Renal cortical epithelial cell (primary cell): ENCODE data around the gene GPX1. TPM values are rescaled to one million over a fixed set of nuclear protein-coding genes. Genes with fewer than 3 reads are reported as not detected.
"Not testable (repeated sequence)": the region's sequence is repeated elsewhere in the genome, so short reads cannot be mapped to it uniquely, and the experiment has no call there.

Source experiments
- DNase-seq: peaks from one replicate; pipeline ENCODE4 v3.0.0-alpha.2; 2011; ENCODE audit warnings: low read depth
- total RNA-seq: library from RNA; depleted of rRNA; stranded (reverse); fragments of >200 nt; gene quantifications from 2 replicates; pipeline ENCODE4 v1.2.3, GENCODE V29; 2014

GPX1 gene
- total RNA-seq, 1 donor from 2014 or later: 288 TPM

DNA sequence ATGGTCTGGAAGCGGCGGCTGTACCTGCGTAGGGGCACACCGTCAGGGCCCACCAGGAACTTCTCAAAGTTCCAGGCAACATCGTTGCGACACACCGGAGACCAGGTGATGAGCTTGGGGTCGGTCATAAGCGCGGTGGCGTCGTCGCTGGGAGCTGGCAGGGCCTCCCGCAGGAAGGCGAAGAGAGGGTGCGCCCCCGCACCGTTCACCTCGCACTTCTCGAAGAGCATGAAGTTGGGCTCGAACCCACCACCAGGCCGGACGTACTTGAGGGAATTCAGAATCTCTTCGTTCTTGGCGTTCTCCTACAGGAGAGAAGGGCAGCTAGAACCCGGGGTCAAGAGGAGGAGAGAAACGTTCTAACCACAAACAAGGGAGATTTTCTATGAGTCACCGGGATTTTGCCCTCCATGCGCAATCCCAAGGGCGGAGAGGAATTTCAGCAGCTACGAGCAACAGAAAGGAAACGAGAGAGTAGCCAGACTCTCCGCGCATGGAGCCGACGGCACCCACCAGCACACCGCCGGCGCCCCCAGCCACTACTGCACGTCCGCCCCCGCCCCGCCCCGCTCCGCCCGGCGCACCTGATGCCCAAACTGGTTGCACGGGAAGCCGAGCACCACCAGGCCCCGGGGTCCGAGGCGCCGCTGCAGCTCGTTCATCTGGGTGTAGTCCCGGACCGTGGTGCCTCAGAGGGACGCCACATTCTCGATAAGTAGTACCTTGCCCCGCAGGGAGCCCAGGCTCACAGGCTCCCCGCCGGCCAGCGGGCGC lies 523 bp downstream of the GPX1 start:
- peak; percentile 85 for DNase-seq

DNA sequence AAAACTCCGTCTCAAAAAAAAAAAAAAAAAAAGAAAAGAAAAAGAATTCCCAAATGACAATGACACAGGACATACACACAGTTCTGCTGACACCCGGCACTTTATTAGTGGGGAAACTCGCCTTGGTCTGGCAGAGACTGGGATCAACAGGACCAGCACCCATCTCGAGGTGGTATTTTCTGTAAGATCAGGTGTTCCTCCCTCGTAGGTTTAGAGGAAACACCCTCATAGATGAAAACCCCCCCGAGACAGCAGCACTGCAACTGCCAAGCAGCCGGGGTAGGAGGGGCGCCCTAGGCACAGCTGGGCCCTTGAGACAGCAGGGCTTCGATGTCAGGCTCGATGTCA lies 1.1 kb downstream of the GPX1 start:
- DNase-seq: not testable (repeated sequence)

DNA sequence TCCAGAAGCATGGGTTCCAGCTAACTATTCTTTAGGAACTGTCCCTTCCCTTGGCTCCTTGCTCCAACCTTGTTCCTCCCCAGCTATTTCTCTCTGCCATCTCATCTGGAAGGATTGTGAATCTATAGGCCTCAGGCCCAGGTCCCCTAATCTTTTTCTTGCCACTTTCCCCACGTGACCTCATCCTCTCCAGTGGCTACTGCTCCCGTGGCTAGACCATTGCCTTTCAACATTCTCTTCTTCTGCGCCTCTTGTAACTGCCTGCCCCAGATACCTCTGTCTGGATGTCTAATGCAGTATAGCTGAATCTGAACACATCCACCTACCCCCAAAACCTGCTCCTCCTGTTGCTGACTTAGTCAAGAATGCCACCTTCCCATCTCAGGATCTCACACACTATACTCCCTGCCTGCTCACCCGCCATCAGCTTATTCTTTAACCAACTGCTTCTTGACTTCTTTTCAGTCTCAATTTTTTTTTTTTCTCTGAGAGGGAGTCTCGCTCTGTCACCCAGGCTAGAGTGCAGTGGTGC lies 5.2 kb downstream of the GPX1 start:
- peak; percentile 25 for DNase-seq

DNA sequence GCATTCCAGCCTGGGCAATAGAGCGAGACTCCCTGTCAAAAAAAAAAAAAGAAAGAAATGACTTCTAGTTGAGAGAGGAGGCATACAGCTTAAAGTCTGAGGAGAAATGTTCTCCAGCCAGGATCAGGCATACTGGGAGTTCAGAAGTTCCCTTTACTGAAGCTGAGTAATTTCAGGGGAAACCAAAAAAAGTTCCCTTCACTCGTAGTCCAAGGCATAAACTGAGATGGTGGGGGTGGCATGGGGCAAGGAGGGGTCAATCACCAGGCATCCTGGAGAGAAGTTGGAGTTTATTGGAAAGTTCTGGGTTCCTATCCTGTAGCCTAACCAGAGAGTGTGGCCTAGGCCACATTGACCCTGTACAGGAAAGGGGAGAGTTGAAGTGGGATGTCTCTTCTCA lies 5.9 kb downstream of the GPX1 start:
- DNase-seq: peak; percentile 59

DNA sequence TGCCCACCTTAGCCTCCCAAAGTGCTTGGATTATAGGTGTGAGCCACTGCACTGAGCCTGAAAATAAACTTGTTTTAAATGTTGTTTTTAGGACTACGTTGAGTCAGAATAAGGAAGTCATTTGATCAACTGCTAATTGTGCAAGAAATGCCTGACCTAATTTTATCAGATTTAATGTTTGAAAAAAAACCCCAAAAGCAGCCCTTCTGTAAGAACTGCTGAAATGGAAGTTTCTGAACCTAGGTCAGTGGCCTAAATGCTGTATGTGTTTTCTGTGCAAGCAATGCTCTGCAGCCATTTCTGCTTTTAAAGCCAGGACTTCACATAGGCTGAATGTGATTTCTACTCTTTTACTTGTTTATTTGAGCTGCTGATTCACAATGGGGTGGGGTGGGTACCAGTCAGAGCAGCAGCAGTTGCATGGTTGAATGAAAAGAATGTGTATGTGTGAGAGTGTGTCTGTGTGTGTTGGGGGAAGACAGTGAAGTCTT lies 6.6 kb downstream of the GPX1 start:
- peak; percentile 97 for DNase-seq

DNA sequence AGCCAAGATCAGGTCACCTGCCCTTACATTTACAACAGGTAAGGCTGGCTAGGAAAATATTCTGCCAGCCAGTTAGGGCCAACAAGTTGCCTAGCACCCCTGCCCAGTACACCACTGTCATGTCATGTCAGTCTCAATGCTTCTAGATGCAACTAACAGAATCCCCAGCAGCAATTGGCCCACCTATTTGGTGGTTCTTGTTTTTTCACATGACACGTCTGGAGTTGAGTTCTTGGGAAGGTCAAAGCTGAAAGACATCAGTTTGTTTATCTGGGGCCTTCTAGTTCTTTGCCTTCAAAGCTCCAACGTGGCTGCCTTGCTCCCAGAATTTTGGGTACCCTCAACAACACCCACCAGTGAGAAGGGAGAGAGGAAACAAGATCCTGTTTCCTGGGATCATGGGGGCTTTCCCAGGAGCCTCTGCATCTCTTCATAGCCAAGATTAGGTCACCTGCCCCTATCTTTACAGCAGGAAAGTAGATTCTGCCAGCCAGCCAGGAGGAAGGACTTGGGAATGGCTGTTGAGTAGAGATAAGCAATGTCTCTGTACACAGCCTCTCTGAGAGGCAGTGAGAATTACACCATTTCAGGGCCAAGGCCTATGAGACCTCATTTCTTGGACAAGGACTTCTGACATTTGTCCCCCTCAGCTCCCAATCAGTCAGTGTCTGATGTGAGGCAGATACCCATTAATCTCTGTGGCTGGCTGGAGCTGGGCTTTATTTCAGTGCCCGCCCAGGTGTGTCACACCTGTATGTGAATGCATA lies 8.6 kb downstream of the GPX1 start:
- no peak for DNase-seq

DNA sequence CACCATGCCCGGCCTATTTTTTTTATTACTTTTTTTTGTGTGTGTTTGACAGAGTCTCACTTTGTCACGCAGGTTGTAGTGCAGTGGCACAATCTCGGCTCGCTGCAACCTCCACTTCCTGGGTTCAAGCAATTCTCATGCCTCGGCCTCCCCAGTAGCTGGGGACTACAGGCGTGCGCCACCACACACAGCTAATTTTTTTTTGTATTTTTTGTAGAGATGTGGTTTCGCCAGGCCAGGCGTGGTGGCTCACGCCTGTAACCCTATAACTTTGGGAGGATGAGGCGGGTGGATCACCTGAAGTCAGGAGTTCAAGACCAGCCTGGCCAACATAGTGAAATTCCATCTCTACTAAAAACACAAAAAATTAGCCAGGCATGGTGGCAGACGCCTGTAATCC lies 9.8 kb downstream of the GPX1 start:
- DNase-seq: not testable (repeated sequence)

DNA sequence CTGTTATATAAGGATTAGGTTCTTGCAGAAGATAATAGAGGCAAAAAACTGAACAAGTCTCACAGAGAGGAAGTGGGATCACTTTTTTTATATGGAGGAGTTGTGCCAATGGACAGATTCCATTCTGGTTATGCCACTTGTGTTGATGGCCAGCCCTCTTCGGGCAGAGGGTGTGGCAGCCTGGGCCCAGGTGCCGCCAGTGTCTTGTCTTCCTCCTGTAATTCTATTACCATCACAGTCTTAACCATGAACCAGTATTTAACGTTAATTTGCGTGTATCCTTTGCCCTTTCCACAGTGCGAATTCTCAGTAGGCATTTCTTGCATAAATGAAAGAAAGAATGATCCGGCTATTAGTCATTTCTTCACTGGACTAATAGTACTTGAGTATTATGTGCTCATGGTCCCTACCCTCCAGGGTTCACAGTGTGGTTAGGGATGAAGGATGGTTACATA lies 11.3 kb downstream of the GPX1 start:
- peak; percentile 24 for DNase-seq

DNA sequence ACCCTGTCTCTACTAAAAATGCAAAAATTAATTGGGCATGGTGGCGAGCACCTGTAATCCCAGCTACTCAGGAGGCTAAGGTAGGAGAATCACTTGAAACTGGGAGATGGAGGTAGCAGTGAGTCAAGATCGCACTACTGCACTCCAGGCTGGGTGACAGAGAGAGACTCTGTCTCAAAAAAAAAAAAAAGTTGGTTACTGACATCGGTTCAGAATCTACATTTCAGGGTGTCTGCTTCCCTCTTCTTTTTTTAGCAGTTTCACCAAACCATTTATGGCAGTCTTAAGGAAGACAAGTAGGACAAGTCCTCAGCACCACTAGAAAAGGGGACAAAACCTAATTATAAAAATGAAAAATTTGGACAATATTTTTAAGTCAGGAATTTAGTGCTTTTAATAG lies 15.0 kb downstream of the GPX1 start:
- no peak for DNase-seq

DNA sequence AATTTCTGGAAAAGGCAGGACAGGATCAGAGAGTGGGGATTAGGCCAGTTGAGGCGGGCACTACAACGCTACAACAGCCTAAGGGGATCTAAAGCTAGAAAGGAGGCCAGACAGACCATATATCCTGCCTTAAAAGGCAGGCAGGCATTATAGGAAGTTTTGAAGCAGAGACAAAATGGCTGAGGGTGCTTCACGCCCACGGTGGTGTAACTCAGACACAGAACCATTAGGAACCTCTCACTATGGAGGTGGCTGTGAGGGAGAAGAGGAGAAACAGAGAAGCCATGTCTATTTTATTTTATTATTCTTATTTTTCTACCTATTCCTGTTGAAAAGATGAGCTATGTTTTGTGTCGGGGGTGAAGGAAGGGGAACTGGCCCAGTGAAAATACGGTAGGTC lies 16.2 kb downstream of the GPX1 start:
- DNase-seq: no peak

DNA sequence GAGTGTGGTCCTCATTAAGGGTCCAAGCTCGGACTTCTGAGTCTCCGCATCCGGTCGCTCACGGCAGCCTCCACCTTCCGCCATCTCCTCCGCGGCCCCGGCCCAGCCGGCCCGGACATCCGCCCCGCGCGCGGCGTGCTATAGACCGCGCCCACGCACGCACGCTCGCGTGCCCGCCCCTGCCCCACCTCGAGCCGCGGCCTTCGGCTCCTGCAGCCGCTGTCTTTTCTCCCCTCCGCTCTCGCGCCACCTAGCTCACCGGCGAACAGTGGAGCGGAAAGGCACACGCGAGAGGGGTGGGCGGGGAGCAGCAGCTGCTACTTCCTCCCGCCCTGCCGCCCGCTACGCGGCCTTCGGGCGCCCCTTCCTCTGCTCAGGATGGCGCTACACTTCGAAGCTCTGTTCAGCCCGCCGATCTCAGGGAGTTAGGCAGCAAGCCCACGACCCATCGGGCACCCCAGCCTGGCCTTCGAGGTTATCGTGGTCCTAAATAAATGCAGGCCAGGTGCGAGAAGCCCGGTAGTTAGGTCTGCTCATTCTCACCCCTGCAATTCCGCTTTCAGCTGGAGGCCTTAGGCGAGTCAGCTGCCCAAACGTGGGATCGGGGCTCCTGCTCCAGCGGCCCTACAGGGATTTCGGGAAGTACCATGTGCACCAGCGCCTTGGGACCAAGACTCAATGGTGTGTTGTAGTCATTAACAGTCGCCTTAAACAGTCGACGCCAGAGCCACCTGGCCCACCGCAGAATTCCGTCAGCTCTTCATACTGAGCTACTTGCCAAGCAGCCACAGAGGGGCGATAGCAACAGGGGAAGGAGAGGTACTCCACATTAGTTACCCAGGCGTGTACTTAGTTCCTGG lies 18.0 kb downstream of the GPX1 start, which contains the start of gene USP4:
Gene USP4 (minus strand): TSS at position 113 of the 860 bp plus-strand sequence. CDS start 29 bp downstream, at position 84.
- DNase-seq: peak; percentile 91

DNA sequence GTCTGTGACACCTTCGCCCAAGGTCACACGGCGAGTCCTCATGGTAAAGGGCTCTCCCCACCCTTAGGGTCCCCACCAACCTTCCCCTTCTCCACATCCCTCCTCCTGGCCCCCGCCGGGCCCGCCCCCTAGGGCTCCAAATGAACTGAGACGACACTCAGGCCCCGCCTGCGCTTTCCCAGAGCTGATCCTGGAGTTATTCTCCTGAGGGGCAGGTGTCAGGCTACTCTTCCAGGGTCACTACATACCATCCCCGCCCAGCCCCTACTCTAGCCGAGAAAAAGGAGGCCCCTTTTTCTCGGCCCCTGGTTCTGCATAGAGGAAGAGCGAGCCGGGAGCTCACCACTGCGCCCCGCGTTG lies 18.6 kb downstream of the GPX1 start:
- DNase-seq: no peak

DNA sequence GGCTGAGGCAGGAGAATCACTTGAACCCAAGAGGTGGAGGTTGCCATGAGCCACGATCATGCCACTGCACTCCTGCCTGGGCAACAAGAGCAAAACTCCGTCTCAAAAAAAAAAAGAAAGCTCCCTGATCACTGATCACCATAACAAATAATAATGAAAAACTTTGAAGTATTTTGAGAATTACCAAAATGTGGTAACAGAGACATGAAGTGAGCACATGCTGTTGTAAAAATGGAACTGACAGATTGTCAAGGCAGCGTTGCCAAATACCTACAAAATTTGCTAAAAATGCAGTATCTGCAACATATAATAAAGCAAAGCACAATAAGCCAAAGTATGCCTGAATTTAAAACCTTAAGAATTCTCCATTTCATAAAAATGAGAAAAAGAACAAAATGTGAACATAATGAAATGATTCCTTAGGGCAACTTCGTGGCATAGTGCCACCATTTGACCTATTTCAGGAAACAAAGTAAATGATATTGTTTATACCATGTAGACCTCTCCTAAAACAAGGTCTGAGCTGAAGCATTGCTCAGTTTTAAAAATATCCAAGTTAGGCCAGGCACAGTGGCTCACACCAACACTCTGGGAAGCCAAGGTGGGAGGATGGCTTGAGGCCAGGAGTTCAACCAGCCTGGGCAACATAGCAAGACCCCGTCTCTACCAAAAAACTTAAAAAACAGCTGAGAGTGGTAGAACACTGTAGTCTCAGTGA lies 24.1 kb downstream of the GPX1 start:
- no peak for DNase-seq

DNA sequence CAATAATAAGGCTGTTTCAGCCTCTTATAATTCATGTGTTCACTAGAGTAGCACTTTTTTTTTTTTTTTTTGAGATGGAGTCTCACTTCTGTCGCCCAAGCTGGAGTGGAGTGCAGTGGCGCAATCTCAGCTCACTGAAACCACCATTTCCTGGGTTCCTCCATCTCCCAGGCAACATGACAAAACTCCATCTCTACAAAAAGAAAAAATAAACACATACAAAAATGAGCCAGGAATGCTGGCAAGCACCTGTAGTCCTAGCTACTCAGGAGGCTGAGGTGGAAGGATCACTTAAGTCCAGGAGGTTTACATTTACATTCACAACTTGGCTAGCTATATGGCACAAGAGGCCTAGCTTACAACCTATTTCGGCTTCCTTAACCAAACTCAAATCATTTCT lies 25.1 kb downstream of the GPX1 start:
- no peak for DNase-seq

DNA sequence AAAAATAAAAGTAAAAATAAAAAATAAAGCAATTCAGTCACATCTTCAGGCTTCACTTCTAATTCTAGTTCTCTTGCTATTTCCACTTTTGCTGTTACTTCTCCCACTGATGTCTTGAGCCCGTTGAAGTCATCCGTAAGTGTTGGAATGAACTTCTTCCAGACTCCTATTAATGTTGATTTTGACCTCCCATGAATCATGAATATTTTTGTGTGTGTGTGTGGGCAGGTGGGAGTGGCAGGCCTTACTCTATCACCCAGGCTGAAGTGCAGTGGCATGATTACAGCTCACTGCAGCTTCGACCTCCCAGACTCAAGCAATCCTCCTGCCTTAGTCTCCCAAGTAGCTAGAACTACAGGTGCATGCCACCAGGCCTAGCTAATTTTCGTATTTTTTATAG lies 29.0 kb downstream of the GPX1 start:
- no peak for DNase-seq

DNA sequence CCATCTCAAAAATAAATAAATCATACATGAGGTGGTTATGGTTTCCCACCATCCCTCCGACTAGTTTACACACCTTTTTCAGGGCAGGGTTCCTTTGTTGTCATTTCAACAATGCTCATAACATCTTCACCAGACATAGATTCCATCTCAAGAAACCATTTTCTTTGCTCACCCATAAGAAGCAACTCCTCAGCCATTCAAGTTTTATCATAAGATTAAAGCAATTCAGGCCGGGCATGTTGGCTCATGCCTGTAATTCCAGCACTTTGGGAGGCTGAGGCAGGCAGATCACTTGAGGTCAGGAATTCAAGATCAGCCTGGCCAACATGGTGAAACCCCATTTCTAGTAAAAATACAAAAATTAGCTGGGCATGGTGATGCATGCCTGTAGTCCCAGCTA lies 29.8 kb downstream of the GPX1 start:
- DNase-seq: not testable (repeated sequence)

DNA sequence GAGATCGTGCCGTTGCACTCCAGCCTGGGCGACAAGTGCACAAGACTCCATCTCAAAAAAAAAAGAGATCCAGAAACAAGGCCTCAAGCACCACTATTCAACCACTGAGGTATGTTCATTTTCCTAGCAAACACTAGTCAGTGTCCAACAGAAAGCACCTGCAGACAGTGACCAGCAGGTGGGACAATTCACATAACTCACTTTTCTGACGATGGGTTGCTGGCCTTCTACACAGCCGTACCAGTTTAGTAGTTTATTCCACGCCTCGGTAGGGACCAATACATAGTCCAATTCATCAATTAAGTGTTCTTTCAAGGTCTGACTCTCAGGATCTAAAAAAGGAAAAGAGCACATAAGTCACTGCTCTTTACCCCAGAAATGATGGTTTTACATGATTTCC lies 30.7 kb downstream of the GPX1 start:
- DNase-seq: no peak

DNA sequence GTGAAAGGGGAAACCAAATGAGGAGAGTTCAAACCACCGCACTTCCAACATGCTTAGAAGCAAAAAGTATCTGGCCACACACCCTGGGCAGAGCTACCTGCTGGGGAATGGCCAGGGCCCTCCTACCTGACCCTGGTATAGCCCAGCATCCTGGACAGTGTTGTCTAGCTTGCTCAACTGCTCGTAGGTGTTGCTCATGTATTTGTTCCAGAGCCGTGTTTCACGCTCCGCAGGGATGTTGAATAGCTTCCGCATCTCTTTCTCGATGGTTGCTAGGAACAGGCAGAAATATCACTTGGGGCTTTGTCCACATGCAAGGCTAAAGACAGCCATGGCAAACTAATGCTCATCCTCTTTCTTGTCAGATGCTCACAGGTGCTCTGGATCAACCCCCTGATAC lies 33.4 kb downstream of the GPX1 start:
- DNase-seq: no peak

DNA sequence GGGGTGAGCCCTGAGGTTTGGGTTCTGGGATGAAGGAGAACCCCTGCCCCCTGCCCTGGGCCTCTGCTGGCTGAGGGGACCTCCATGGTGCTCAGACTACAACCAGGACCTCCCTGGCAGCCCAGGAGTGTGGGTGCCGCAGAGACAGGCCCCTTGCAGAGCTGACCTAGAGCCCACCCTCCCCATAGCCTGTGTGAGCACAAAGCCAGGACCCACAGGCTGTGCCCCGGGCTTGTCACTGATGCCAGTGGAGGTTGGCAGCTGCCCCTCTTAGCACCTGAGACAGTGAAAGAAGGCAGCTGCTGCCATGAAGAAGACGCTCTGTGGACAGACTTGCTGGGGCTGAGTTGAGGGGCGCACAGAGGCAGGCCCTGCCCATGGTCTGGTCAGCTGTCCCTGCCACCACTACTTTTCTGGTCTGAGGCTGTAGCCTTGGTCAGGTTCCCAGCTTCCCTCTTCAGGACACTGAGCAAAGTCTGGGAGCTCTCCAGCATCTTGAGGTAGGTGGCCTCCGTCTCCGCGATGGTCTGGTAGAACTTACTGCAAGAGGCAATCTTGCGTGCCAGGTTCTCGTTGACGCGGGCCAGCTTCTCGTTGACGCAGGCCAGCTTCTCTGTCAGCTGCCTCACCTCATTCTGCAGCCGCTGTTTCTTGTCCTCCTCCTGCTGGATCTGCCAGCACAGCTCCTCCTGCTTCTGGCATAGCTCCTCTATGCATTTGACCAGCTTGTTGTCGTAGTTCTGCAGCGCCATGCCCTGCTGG lies 41.3 kb downstream of the GPX1 start:
- DNase-seq: no peak

DNA sequence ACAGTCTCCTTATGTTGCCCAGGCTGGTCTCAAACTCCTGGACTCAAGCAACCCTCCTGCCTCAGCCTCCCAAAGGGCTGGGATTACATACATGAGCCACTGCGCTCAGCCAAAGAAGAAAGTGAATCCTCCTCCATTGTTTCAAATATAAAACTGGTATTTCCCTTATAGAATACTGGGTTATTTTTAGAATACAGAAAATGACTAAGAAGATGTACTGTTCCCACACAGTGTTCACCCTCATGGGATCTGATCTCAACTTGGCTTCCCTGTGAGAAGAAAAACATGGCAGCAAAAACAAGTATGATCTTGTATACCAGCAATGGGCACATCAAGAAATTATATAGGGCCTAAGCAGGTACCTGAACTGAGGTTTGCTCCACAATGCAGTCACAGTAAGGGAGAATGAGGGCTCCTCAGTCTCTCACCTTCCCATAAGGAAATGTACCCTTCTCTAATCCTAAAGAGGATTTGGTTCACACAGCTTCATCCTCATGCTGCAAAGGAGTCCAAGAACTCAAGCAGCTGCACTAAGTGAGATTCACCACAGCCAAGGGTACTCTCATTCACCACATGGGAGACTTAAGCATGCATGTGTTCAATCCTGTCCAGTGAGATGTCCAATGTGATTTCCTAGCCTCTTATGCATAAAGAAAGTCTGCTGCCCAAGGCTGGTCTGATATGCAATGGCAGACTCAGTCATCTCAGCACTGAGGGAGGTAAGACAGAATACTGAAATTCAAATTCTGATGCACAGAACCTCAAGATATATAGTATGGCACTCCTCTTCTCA lies 44.1 kb downstream of the GPX1 start:
- DNase-seq: no peak
